8988T (cell line): Measurements from ENCODE around the gene GJA9.
A peak's percentile ranks its signal among the peaks of the same experiment; 100 is the strongest.
"Not testable (repeated sequence)": the region's sequence is repeated elsewhere in the genome, so short reads cannot be mapped to it uniquely, and the experiment has no call there.

ENCODE experiments used
- DNase-seq: peaks from one replicate; pipeline ENCODE4 v3.0.0; 2011

GJA9 gene

DNA sequence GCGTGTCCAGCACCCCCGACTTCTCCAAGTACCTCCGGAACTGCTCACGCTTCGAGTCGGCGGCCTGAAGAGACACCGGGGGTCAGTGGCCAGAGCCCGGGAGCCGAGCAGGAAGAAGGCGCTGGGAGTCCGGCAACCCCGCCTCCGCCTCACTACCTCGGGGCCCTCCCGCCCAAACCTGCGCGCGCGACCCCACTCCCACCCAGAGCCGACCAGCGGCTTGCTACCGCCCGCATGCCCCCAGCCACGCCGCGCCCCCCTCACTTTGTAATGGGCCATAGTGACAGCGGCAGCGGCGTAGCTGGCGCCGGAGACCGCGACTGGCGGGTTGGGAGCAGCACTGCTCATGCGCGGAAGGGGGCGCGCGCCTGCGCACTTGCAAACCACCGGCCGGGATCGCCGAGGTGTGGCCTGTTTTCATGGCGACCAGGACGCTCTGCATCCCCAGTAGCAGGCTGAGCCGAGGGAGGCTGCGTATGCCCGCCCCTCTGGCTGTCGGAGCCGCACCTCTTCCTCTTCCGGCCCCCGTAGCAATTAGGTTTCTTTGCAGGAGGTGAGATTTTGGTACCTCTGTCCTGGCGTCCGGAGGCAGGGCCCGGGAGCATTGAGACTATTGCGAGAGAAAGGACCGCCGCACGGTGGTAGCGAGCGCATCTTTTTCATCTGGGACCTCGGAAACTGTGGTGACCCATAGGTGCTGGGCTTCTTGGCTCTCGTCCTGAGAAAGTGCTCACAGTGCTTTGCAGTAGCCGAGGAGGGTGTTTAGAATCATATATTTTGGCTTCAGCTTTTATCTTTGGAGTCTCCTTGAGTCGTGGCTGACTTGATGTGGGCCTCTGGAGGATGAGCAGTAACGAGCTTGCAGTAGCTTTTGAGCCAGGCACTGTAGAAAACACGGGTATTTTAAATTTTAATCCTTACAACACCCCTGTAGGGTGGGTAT, 8.1 kb downstream of the GJA9 start, which contains the start of gene MYCBP:
MYCBP (minus strand) TSS at position 322 of the 943 bp plus-strand sequence; CDS start at position 279, 43 bp downstream.
- DNase-seq: peak; percentile 82

DNA sequence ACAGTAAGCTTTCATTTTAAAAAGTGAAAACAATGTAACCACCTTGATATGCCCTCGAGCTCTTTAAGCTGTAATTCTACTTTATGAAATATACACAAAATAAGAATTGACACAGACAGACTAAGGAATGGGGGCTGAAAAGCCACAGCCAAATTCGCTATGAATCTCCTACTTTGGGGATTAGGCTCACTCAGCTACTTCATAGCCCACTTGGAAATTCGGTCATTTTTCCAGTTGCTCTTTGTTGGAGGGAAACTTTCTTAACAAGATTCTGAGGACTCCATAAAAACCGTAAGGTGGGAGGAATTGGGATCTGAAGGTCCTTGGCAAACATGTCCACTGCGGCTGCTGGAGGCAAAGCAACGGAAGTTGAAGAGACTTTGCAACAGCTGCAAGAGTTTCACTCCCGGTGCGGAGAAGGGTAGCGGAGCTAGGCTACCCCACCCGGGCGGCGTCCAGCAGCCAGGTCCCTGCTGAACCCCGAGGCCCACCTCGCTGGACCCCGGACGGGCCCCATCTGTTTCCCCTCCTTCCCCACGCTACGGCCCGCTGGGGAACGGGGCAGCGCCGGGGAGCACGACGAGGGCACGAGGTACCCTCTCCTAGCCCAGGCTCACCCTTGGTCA, 8.9 kb downstream of the GJA9 start:
- DNase-seq: no peak

DNA sequence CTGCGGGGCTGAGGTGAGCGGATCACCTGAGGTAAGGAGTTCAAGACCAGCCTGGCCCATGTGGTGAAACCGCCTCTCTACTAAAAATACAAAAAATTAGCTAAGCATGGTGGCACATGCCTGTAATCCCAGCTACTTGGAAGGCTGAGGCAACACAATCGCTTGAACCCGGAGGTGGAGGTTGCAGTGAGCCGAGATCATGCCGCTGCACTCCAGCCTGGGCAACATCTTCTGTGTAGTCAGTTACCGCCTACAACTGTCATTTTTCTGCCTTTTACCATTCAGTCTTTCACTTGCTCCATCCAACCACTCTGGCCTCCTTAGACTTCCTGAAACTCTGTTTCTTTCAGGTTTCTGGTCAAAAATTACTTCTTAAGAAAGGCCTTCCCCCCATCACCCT, 10.4 kb downstream of the GJA9 start:
- DNase-seq: no peak

- DNase-seq: no peak
Measured at GRCh38 chr1:38867208-38867607, 14.2 kb downstream of the GJA9 start.

DNA sequence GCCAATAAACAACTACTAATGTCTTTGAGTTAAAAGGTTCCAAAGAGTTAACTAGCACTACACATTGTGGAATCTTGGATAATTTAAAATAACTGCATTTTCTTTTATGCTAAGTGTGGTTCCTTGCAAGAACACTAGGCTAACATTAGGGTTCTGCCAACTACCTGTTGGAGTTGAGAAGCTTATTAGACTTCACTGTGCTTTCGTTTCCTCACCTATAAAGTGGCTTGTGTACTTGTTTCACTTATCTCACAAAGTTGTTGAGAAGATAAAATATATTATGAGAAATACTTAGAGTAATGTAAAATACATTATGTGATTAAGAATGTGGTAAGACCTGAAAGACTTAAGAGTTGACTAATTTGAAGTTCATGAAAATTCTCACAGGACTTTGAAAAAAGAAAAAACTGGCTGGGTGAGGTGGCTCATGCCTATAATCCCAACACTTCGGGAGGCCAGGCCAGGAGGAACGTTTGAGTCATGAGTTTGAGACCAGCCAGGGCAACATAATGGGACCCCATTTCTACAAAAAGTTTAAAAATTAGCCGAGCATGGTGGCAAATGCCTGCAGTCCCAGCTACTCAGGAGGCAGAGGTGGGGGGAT, 16.2 kb downstream of the GJA9 start:
- no peak for DNase-seq

- DNase-seq: no peak
Measured at GRCh38 chr1:38860454-38860795, 21.0 kb downstream of the GJA9 start.

DNA sequence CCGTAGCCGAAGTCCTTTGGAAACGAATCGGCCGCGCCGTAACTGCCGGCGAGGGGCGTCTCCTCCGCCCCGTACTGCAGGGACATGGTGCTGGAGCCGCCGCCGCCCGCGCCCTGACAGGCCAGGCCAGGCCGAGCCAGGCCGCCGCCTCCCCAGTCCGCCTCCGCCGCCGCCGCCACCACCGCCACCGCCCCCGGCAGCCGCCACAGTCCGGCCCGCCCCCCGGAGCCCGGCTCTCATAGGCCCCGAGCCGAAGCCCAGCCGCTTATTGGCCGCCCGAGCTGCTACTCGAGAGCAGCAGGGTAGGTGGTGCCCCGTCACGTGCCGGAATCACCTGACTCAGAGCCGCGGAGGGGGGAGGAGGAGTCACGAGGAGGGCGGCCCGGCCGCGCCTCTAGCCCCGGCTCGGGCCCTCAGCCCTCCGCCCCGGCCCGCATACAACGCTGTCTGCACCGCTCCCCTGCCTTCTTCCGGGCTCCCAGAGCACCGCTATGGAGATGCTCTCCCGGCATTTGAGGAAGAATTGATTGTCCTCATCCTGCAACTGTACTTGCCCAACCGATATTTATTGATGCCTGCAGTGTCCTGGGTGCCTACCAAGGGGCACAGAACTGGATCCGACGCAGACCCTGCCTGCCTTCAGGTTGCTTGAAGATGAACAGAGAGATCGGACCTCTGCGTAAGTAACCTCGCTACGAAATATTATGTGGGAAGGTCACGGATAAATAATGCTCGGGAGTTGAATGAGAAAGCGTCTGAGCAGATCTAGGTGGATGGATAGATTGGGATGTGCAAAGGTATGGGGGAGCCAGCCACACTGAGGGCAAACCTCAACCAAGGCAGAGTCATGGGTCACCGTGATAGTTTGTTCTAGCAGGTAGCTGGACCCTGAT, 21.6 kb downstream of the GJA9 start, which contains the start of gene RRAGC:
RRAGC (minus strand) TSS at position 212 of the 893 bp plus-strand sequence; CDS start at position 86, 126 bp downstream.
- DNase-seq: peak; percentile 82

DNA sequence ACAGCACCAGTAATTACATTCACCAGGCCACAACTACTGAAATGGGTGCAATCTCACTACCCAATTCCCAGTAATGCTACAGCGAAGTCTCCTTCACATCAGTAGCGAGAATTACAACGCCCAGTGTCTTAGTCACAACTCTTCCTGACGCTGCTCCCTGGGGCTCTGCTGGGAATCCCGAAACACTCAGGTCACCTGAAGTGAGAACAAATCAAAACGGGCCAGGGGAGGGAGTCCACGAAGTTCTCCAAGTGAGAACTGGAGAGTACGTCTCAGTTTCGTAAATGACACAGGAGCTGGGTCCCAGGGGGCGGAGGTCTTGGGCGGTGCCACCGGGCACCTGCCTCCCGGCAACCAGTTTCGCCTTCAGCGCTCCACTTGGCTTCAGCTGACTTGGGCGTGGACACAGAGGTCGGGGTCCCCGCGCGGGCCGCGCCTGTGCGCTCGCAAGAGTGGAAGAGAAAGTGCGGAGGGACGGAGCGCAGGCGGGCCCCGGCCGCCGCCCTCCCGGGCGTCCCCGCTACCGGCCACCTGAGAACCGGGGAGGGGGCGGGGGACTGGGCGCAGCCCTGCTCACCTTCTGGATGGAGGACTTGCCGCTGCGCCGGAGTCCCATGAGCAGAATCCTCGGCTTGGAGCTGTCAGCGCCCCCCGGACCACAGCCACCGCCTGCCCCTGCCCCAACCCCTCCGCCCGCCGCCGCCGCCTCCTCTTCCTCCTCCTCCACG, 22.4 kb downstream of the GJA9 start:
- DNase-seq: peak; percentile 13

DNA sequence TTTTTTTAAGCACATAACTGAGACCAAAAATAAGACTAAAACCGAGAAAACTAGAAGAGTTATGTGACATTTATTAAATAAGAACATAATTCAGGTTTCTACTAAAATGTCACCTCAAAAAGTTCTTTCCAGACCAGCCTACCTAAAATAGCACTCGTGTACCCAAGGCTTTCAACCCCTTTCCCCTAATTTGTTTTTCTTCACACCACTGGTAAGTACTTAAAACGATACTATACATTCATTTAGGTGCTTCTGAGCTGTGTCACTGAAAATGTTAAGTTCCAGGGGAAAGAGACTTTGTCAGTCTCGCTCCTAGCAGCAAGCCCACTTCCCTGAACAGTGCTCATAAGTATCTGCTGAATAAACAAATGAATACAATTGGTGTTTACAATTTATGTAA, 28.6 kb downstream of the GJA9 start:
- DNase-seq: no peak

GRCh38 chr1:38848071-38848470, 33.3 kb downstream of the GJA9 start:
- DNase-seq: no peak

- no peak for DNase-seq
Measured at GRCh38 chr1:38846210-38846609, 35.2 kb downstream of the GJA9 start.

DNA sequence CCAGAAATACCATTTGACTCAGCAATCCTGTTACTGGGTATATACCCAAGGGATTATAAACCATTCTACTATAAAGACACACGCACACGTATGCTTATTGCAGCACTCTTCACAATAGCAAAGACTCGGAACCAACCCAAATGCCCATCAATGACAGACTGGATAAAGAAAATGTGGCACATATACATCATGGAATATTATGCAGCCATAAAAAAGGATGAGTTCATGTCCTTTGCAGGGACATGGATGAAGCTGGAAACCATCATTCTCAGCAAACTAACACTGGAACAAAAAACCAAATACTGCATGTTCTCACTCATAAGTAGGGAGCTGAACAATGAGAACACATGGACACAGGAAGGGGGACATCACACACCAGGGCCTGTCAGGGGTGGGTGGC, 36.3 kb downstream of the GJA9 start:
- DNase-seq: not testable (repeated sequence)

- no peak for DNase-seq
Measured at GRCh38 chr1:38840281-38840680, 41.1 kb downstream of the GJA9 start.

GRCh38 chr1:38839363-38839762, 42.0 kb downstream of the GJA9 start:
- no peak for DNase-seq

DNA sequence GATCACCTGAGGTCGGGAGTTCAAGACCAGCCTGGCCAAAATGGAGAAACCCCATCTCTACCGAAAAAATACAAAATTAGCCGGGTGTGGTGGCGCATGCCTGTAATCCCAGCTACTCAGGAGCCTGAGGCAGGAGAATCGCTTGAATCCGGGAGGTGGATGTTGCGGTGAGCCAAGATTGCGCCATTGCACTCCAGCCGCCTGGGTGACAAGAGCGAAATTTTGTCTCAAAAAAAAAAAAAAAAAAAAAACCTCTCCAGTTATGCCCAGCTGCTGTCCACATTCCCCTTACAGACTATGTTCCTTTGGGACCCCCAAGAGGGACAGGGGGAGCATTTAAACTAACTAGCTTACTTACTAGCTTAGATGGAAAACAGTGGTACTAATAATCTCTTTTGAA, 45.1 kb downstream of the GJA9 start:
- DNase-seq: not testable (repeated sequence)

DNA sequence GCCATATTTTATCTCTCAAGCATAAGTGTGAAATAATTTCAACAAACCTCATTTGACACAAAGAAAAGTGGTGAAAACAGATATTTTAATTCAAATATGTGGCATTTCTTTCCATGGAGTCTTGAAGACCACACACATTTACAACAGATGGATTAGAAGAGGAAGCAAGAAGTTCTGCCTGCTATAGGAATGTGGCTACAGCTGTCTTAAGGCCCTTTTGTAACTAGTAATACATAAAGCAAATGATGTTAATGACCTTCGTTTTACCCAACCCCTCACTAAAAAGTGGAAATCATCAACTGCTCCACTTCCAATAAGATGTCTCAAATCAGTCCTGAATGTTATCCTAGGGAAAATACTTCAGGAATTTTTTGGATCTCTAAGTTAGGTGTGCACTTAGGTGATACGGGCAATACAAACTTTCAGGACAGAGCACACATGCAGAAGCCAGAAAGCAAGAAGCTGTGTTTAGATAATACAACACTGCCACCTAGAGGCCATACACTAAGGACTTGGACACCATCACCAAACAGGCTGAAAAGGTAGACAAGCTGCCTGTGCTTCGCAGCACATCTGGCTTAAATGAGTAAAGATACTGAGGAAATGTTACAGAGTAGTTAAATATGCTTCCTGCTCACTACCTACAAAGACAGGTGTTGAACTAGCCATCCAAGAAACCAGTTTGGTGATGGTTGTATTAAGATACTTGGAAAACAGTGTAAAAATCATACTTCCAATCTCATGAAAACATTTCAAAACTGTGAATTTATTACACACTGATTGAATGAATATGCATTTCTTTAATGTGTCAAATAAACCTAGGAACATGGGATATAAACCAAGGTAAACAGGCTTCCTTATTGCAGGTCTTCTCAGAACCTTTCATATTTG, 46.2 kb downstream of the GJA9 start:
- no peak for DNase-seq

DNA sequence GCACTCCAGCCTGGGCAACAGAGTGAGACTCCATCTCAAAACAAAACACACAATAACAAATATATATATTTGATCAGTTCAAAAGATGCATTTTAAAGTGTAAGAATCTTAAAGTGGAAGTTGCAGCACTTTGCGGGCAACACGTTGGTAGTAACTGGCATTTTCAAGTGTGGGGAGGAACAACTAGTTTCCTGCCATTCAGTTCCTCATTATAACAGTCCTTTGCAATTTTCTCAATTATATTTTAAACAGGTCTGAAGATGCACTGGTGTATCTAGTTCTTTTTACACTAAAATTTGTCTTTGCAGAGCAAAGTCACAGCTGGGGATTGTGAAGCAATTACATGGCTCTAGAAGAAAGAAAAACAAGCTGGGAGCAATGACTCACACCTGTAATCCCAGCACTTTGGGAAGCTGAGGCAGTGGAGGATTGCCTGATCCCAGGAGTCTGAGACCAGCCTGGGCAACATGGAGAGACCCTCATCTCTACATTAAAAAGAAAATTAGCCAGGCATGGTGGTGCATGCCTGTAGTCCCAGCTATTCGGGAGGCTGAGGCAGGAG, 47.1 kb downstream of the GJA9 start:
- no peak for DNase-seq

- DNase-seq: no peak
Measured at GRCh38 chr1:38833146-38833545, 48.2 kb downstream of the GJA9 start.

DNA sequence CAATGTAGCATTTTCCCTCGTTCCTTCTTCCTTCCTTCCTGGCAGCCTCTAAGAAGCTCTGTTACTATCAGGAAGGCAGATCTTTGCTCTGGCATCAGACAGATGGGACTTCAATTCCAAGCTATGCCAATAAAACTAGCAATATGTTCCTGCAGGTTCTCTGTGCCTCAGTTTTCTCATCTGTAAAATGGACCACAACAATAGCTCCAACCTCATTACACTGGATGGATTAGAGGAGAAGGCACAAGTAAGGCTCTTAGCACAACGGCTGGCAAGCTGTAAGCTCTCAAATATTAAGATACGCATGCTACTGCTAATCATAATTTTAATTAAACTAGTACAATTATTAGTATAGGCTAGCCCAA, 49.0 kb downstream of the GJA9 start:
- DNase-seq: no peak

- DNase-seq: no peak
Measured at GRCh38 chr1:38831731-38832369, 49.5 kb downstream of the GJA9 start.
